CD14-positive monocyte (primary cell): ENCODE data around the gene ENTREP1. TPM values are rescaled to one million over a fixed set of nuclear protein-coding genes. Genes with fewer than 3 reads are reported as not detected.

ENCODE experiments used
- polyA plus RNA-seq, 3 donors: library from polyadenylated mRNA; depleted of rRNA in 1 of 3; unstranded in 2 of 3; stranded (reverse) in 1 of 3; fragments of 300-500 nt in 2 of 3; fragments of >200 nt in 1 of 3; fragmentation: Illumina TruSeq in 2 of 3; gene quantifications; 1 replicate in 2 of 3; 2 replicates in 1 of 3; pipeline ENCODE4 v1.2.3, GENCODE V29; 2012 to 2021

Gene ENTREP1
- polyA plus RNA-seq, 3 donors: not detected

Other genes with a start within 250 kb of the ENTREP1 start
- 10 to 100 TPM in 2 of 3 donors, 1 to 10 TPM in 1; 8.0 to 17.8 (median 13.8) TPM for gene TJP2, start 150.9 kb upstream of the ENTREP1 start, polyA plus RNA-seq